Breast epithelium (tissue), 4 donors: Measurements from ENCODE around the gene DOCK11. TPM values are rescaled to one million over a fixed set of nuclear protein-coding genes. Genes with fewer than 3 reads are reported as not detected.

ENCODE experiments used
- DNase-seq, 2 donors: peaks; one replicate each; pipeline ENCODE4 v3.0.0-alpha.2; 2019; ENCODE audit warnings: low spot score in 2 of 2
- H3K27ac ChIP-seq, 2 donors: fragments of 200-600 bp; sonication (generic) in 1 of 2; one replicate each; pipeline ENCODE4 v1.5.1; 2016 to 2019; ENCODE audit warnings: mild to moderate bottlenecking in 1 of 2
- H3K27me3 ChIP-seq, 2 donors: fragments of 200-600 bp; sonication (generic) in 1 of 2; one replicate each; pipeline versions ENCODE4 v1.5.1 to v1.6.0; 2017 to 2019; ENCODE audit warnings: control low read depth in 1 of 2, mild to moderate bottlenecking in 1 of 2
- H3K36me3 ChIP-seq: fragments of 200-600 bp; one replicate; pipeline ENCODE4 v1.5.1; 2019
- H3K4me1 ChIP-seq, 2 donors: fragments of 200-600 bp; sonication (generic); one replicate each; pipeline ENCODE4 v1.5.1; 2016 to 2019; ENCODE audit warnings: control low read depth in 1 of 2
- H3K4me3 ChIP-seq, 3 donors: fragments of 200-600 bp; sonication (generic); 1 replicate in 2 of 3; 2 replicates in 1 of 3; pipeline ENCODE4 v1.5.1; 2016 to 2019; ENCODE audit warnings: mild to moderate bottlenecking in 3 of 3, moderate library complexity in 2 of 3
- H3K9me3 ChIP-seq, 2 donors: fragments of 200-600 bp; sonication (generic) in 1 of 2; one replicate each; pipeline ENCODE4 v1.5.1; 2016 to 2019; ENCODE audit warnings: control low read depth in 1 of 2
- POLR2A ChIP-seq: fragments of 450-650 bp; IDR thresholded peaks from one replicate; pipeline ENCODE4 v1.6.1; 2016; ENCODE audit warnings: antibody characterized with exemption, mild to moderate bottlenecking, moderate library complexity
- POLR2AphosphoS5 ChIP-seq, 3 donors: sonication (generic); formaldehyde crosslinking; IDR thresholded peaks; one replicate each; pipeline ENCODE4 v1.6.1; 2017; ENCODE audit warnings: antibody characterized with exemption in 3 of 3
- intact Hi-C: fragments of 100-400 bp; cut with DNase I; formaldehyde crosslinking; loops from one replicate; pipeline ENCODE4 v1.15.1; 2023; ENCODE audit warnings: low total_unique reads
- total RNA-seq, 3 donors: library from RNA; depleted of rRNA; stranded (reverse); fragments of >200 nt; gene quantifications; one replicate each; pipeline ENCODE4 v1.1.0, GENCODE V29; 2016
- TF ChIP-seq, protein P1 (sequence below), 3 donors: fragments of 450-650 bp; IDR thresholded peaks; one replicate each; pipeline ENCODE4 v1.5.1; 2016 to 2017; ENCODE audit warnings: antibody characterized with exemption in 3 of 3, mild to moderate bottlenecking in 3 of 3, moderate library complexity in 3 of 3

The DOCK11 gene
- total RNA-seq, 3 donors from 2014 or later, result 25.3 to 138 (median 26.9) TPM

DNA sequence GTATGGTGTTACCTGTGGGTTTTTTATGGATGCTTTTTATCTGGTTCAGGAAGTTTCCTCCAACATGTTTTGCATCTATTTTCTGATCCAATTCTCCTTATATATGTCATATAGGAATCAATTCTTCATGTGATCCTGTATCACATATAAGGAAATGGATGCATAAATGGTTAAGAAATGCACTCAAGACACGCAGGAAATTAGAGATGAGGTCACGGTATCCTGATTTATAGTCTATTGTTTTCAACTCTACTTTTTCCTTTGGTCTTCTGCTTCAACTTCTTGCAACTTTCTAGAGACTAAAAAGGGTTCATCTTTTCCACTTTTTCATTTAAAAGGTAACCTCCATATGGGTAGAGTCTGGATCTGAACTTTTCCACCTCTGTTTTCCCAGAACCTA is 198.2 kb downstream of the DOCK11 start:
- intact Hi-C loops, result no loop called here
- DNase-seq, result no peak
- H3K4me3 ChIP-seq, result no peak overlapping the region
- TF ChIP-seq POLR2AphosphoS5 (IDR thresholded peaks at IDR 0.05) (no peak), POLR2A (no peak)
- TF ChIP-seq, protein P1, sequence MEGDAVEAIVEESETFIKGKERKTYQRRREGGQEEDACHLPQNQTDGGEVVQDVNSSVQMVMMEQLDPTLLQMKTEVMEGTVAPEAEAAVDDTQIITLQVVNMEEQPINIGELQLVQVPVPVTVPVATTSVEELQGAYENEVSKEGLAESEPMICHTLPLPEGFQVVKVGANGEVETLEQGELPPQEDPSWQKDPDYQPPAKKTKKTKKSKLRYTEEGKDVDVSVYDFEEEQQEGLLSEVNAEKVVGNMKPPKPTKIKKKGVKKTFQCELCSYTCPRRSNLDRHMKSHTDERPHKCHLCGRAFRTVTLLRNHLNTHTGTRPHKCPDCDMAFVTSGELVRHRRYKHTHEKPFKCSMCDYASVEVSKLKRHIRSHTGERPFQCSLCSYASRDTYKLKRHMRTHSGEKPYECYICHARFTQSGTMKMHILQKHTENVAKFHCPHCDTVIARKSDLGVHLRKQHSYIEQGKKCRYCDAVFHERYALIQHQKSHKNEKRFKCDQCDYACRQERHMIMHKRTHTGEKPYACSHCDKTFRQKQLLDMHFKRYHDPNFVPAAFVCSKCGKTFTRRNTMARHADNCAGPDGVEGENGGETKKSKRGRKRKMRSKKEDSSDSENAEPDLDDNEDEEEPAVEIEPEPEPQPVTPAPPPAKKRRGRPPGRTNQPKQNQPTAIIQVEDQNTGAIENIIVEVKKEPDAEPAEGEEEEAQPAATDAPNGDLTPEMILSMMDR (IDR thresholded peaks at IDR 0.05), result no peak
- H3K27me3 ChIP-seq, result peaks cover 0 to 3% of the 10 kb centered on the region in 2 donors
- no peaks in the 10 kb centered on the region for H3K4me1 ChIP-seq
- no peaks in the 10 kb centered on the region for H3K36me3 ChIP-seq
- no peaks in the 10 kb centered on the region for H3K9me3 ChIP-seq
- H3K27ac ChIP-seq, result no peak overlapping the region

DNA sequence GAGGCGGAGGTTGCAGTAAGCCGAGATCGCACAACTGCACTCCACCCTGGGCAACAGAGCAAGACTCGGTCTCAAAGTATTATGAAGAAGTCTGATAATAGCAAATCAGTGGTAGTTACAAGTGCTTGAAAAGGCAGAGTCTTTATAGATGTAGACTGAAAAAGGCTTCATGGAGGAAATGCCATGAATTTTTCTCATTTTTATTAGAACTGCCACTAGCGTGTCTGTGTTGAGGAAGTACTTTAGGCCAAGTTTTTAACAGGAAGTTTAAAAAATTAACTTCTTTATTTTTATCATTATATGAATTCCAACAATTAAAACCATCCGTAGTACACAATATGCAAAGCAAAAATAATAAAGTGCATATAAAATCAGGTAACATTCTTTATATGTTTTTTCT is 199.0 kb downstream of the DOCK11 start:
- intact Hi-C loops, result no loop called here
- H3K27ac ChIP-seq, result no peak overlapping the region
- H3K9me3 ChIP-seq, result no peaks in the 10 kb centered on the region
- TF ChIP-seq POLR2AphosphoS5 (IDR thresholded peaks at IDR 0.05) (no peak), POLR2A (no peak)
- TF ChIP-seq, protein P1 (IDR thresholded peaks at IDR 0.05), result no peak
- H3K4me3 ChIP-seq, result no peak overlapping the region
- H3K4me1 ChIP-seq, result no peaks in the 10 kb centered on the region
- peaks cover 0 to 9% of the 10 kb centered on the region in 2 donors for H3K27me3 ChIP-seq
- no peaks in the 10 kb centered on the region for H3K36me3 ChIP-seq
- no peak for DNase-seq

GRCh38 chrX:118698516-118699170 is 203.0 kb downstream of the DOCK11 start:
- Histone ChIP-seq H3K27ac (no peak overlapping the region), H3K27me3 (peaks cover 0 to 9% of the 10 kb centered on the region in 2 donors), H3K9me3 (no peaks in the 10 kb centered on the region), H3K4me3 (no peak overlapping the region), H3K36me3 (no peaks in the 10 kb centered on the region), H3K4me1 (no peaks in the 10 kb centered on the region)
- intact Hi-C loops, result no loop called here
- DNase-seq, result no peak
- TF ChIP-seq POLR2A (no peak), POLR2AphosphoS5 (IDR thresholded peaks at IDR 0.05) (no peak)
- TF ChIP-seq, protein P1 (IDR thresholded peaks at IDR 0.05), result no peak

DNA sequence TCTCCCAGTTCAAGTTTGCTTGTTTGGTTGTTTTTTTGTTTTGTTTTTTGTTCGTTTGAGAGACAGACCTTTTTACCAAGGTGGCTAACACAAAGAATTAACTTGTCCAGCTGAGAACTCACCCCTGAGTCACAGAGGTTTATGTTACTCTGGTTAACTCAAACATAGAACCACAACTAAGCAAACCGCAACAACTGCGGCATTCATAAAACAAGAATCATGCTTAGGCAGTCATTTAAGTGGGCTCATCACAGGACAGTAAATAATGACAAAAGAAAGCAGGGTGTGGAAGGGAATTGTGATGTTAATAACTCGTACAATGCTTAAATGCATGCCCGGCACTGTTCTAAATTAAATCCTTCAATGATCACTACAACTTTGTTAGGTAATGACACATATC is 207.1 kb downstream of the DOCK11 start:
- Histone ChIP-seq H3K4me3 (no peak overlapping the region), H3K27me3 (peaks cover 0 to 9% of the 10 kb centered on the region in 2 donors), H3K27ac (no peak overlapping the region), H3K4me1 (no peaks in the 10 kb centered on the region), H3K9me3 (no peaks in the 10 kb centered on the region), H3K36me3 (no peaks in the 10 kb centered on the region)
- intact Hi-C loops, result no loop called here
- no peak for DNase-seq
- TF ChIP-seq, protein P1 (IDR thresholded peaks at IDR 0.05), result no peak
- TF ChIP-seq POLR2AphosphoS5 (IDR thresholded peaks at IDR 0.05) (no peak), POLR2A (no peak)

DNA sequence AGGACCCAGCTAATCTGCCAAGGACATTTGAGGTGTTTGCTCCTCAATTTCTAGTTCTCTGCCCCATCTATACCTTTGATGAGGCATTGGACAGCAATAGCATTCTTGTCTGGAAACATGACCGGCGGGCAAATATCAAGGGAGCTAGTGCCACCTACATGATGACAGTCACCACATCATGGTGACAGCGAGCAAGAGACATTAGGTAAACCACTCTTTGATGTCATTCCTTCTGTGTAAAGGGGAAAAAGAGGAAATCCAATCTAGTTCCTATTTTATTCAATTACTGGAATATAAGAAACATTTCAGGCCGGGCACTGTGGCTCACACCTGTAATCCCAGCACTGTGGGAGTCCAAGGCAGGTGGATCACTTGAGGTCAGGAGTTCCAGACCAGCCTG is 211.1 kb downstream of the DOCK11 start:
- no peak for TF ChIP-seq POLR2AphosphoS5 (IDR thresholded peaks at IDR 0.05)
- TF ChIP-seq POLR2A, result no peak
- TF ChIP-seq, protein P1 (IDR thresholded peaks at IDR 0.05), result no peak

More for the DNA sequence above, 211.1 kb downstream of the DOCK11 start:
- H3K4me3 ChIP-seq, result no peak overlapping the region
- no peaks in the 10 kb centered on the region for H3K4me1 ChIP-seq
- intact Hi-C loops, result no loop called here
- H3K27ac ChIP-seq, result no peak overlapping the region
- no peaks in the 10 kb centered on the region for H3K9me3 ChIP-seq
- no peaks in the 10 kb centered on the region for H3K27me3 ChIP-seq
- H3K36me3 ChIP-seq, result no peaks in the 10 kb centered on the region
- DNase-seq, result no peak
